Fibroblast of the conjunctiva (primary cell): ENCODE results near the gene CCT4.
"Not testable (repeated sequence)": the region's sequence is repeated elsewhere in the genome, so short reads cannot be mapped to it uniquely, and the experiment has no call there.

Experiments
- DNase-seq: peaks from one replicate; pipeline ENCODE4 v3.0.0-alpha.2; 2010; ENCODE audit warnings: low read depth

The CCT4 gene

GRCh38 chr2:61879351-61879750 is 9.1 kb downstream of the CCT4 start:
- not testable (repeated sequence) for DNase-seq

GRCh38 chr2:61878761-61879160 is 9.7 kb downstream of the CCT4 start:
- no peak for DNase-seq

- no peak for DNase-seq
Observed at GRCh38 chr2:61877571-61878245, 10.7 kb downstream of the CCT4 start.

- DNase-seq: no peak
Observed at GRCh38 chr2:61876400-61876799, 12.1 kb downstream of the CCT4 start.

DNA sequence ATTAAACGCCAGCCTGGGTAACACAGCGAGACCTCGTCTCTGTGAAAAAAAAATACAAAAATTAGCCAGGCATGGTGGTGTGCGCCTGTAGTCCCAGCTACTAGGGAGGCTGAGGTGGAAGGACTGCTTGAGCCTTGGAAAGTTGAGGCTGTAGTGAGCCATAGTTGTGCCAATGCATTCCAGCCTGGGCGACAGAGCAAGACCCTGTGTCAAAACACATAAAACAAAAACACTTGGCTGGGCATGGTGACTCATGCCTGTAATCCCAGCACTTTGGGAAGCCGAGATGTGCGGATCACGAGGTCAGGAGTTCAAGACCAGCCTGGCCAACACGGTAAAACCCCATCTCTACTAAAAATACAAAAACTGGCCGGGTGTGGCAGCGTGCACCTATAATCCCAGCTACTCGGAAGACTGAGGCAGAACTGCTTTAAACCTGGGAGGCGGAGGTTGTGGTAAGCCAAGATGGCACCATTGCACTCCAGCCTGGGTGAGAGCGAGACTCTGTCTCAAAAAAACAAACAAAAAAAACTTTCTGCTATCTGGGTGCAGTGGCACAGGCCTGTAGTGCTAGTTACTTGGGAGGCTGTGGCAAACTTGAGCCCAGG is 21.9 kb downstream of the CCT4 start:
- DNase-seq: not testable (repeated sequence)

- DNase-seq: no peak
Observed at GRCh38 chr2:61862085-61862484, 26.4 kb downstream of the CCT4 start.

GRCh38 chr2:61857224-61857623 is 31.2 kb downstream of the CCT4 start:
- no peak for DNase-seq

- DNase-seq: no peak
Observed at GRCh38 chr2:61855318-61855613, 33.2 kb downstream of the CCT4 start.

- peak; percentile 96 for DNase-seq
Observed at GRCh38 chr2:61854564-61855317, 33.7 kb downstream of the CCT4 start.

- peak; percentile 69 for DNase-seq
Observed at GRCh38 chr2:61853847-61854563, 34.5 kb downstream of the CCT4 start, which contains the start of gene FAM161A. FAM161A (minus strand) TSS chr2:61854060; CDS start chr2:61854041, 19 bp downstream.

- DNase-seq: no peak
Observed at GRCh38 chr2:61853086-61853846, 35.2 kb downstream of the CCT4 start.

- not testable (repeated sequence) for DNase-seq
Observed at GRCh38 chr2:61851270-61851669, 37.2 kb downstream of the CCT4 start.

GRCh38 chr2:61845320-61845719 is 43.1 kb downstream of the CCT4 start:
- no peak for DNase-seq

DNA sequence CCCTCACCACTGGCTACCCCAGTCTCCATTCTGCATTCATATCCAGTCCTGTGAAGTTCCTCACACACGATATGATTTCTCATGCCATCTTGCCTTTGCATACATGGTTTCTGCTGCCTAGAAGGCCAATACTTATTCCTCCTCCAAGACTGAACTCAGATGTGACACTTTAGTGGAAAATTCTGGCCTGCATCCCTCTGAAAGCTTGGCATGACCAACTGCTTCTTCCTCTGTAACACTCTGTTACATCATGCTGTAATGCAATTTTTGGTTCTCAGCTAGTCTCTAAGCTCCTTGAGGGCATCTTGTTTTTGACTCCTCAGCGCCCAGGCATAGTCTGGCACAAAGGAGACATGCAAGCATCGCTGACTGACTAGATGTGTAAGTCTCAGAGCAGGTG is 47.2 kb downstream of the CCT4 start:
- DNase-seq: no peak

GRCh38 chr2:61834893-61835292 is 53.6 kb downstream of the CCT4 start:
- DNase-seq: no peak

DNA sequence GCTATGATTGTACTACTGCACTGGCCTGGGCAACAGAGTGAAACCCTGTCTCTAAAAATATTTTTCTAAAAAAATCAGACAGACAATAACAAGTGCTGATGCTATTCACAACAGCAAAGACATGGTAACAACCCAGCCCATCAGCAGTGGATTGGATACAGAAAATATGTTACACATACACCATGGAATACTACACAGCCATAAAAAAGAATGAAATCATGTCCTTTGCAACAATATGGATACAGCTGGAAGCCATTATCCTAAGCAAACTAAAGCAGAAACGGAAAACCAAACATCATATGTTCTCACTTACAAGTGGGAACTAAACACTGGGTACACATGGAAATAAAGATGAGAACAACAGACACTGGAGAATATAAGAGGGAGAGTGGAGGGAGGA is 54.5 kb downstream of the CCT4 start:
- no peak for DNase-seq

DNA sequence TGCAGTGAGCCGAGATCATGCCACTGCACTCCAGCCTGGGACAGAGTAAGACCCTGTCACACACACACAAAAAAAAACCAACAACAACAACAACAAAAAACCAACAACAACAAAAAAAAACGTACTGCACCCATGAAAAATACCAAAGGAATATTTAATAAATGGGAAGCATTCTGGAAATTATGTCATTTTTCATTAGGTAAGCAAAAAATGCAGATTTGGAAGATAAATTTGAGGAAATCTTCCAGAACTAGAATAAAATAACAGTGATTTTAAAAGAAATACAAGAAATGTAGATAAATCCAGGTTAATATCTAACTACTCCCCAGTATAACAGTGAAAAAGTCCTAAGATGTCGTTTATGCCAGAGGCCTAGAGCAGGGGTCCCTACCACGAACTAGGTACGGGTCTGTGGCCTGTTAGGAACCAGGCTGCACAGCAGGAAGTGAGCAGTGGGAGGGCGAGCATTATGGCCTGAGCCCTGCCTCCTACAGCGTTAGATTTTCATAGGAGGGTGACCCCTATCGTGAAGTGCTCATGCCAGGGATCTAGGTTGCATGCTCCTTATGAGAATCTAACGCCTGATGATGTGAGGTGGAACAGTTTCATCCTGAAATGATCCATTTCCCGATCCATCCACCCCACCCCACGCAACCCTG is 56.1 kb downstream of the CCT4 start:
- no peak for DNase-seq

- DNase-seq: no peak
Observed at GRCh38 chr2:61822255-61822654, 66.2 kb downstream of the CCT4 start.
